HuH-7.5 (cell line): Measurements from ENCODE around the gene ENTPD6.

Source experiments
- DNase-seq: peaks from one replicate; pipeline ENCODE4 v3.0.0; 2011; ENCODE audit warnings: low spot score

Gene ENTPD6

DNA sequence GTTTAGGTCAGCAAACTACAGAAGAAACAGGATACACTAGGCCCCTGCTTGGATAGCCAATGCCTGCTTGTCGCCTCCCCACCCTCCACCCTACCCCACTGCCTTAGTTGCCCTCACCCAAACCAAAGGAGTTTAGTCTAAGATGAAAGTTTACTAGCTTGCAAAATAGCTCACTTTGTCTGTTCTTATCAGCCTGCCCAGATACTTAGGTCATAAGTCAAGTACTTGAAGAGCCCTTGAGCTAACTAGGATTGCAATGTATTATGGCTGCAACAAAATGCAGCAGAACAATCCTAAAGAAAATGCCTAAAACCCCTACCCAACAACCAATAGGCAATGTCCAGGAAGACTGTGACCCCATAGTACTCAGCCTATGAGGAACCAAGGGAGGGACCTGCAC lies 7.3 kb upstream of the ENTPD6 start:
- no peak for DNase-seq

DNA sequence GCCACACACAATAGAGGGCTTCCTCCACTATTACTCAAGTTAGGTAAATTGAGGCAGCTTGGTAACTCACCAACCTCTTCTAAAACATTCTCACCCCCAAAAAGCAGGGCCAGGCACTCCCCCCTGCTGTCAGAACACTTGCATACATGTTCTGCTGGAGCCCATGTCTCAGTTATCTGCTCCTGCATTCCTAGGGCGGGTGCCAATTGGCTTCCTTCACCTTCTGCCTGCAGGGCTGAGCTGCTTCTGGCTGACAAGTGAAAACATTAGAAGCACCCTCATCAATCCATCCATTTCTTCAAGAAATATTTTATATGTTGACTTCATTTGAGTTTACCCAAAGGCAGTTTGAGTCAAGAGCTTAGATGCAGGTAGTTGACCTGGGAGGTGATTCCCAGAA lies 4.5 kb upstream of the ENTPD6 start:
- DNase-seq = no peak

DNA sequence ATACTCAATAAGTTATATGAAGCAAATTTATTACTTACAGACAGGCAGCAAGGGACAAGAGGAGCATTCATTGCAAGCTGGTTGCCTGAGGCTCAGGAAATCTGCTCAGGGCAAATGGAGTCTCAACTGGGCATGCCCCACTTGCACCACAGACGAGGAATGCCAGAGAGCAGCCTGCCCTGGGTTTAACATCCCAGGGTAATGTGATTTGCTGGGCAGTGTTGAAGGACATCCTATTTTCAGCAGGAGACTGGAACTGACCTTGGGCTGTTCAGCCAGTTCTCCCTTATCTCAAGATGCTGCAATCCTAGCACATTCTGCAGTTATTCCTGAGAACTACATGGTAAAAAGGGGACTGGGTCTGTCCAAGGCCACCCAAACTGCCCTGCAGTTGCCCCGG lies 3.8 kb upstream of the ENTPD6 start:
- no peak for DNase-seq

DNA sequence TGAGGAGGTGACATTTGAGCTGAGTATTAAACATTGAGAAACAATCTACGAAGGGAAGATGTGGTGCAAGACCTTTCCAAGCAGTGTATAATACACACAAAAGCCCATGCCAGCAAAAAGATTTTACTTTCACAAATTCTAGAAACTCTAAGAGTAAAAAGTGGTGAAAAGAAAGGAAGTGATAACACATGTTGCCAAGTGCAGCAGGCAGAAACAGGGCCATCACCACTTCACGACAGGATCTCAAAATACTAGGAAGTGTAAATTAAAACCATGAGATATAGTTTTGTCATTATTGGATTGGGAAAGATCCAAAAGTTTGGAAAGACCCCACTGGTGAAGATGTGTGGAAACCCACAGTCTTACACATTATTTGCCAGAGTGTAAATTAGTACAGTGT lies 1.7 kb upstream of the ENTPD6 start:
- no peak for DNase-seq

DNA sequence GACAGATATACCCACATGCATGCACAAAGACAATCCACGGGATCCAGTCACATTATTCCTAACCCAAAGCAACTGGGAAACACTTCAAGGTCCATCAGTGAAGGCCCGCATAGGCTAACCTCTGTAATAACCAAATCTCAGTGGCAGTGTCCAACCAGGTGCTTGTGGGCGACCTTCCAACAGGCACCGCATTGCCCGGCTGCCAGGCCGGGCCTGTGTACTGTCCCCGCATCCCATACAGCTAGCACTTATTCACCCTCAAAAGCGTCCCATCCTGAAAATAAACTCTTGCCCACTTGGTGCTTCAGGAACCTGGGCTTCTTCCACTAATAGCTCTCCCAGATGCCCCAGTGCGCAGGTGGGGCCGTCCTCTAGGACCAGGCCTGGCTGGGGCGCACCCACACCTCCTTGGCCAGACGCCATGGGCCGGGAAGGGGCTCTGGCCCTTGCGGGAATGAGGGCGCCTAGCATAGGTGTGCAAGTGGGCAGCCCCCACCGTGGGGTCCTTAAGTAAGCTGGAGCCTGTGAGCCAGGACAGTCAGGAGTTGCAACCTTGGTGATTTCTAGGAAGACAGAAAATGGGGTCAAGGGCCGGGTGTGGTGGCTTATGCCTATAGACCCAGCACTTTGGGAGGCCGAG lies 1.1 kb upstream of the ENTPD6 start:
- no peak for DNase-seq

DNA sequence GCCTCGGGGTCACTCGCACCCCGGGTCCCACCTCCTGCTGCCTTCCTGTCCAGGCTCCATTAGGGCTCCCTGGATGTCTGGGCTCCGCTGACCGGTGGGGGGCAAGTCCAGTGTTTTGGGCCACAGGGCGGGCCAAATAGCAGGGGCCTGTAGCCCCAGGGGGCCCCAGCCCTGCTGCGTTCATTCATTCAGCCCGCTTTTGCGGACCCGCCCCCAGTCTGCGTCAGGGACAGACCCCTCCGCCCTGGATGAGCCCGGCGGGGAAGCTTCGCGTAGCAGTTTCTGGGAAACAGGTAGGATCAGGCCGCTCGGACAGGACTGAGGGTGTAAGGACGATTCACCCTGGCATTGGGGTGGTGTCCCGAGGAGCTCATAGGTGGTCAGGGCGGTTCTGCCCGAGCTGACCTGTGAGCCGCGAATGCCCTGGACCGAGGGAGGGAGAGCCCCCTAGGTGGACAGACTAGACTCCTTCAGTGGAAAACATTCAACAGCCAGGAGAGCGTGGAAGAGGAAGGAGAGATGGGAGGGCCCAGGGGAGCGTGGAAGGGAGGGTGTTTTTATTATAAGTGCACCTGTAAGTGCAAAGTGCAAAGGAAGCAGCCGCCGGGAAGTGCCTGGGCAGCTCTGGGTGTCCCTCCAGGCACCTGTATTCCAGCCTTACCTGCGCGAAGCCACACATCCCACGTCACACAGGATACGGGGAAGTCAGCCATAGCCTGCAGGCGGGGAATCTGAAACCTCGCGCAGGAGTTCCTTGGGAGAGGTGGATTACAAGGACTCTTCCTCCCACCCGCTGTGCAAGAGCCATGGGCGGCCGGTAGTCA lies 662 bp downstream of the ENTPD6 start:
- peak; percentile 54 for DNase-seq

DNA sequence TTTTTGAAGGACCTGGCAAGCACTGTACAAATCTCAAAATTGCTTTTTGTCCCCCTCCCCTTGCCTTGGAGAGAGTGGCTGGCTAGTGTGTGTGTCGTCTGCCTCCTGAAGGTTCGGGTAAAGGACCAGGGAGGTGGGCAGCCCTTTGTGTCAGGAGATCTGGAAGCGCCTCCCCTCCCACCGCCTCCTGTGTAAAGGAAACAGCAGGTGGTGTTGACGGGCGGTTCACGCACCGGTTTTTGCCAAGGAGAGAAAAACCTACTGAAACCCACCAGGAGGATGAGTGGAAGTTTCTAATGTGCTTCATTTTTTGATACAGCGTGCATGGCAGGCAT lies 1.2 kb downstream of the ENTPD6 start:
- DNase-seq = no peak

DNA sequence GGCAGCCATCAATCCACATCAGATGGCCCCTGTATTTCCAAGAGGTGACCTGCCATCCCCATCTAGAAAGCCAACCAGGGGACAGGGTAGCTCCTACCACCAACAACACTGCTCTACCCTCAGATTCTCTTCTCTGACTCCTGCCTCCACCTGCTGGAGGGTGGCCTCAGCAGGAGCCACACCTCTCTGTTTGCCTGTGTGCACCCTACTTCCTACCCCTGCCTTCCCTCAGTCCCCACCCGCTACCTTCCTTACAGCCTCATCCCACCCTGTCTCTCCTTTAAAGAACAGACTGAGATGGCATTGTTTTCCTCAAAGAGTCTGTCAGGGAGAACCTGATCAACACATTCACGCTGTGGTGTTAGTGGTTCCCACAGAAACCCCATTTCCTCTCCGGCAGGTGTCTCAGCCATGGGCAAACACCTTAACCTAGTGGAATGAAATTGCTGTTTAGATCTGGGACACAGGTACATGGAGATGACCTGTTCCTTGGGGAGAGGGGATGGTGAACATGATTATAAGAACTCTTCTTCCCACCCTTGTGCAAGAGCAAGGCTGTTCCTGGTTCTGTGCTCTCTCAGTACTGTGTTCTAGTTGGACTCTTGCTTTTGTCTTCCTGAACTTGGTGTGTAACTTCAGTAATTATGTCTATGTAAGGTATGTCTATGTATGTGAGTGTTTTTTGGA lies 1.8 kb downstream of the ENTPD6 start:
- DNase-seq = no peak

DNA sequence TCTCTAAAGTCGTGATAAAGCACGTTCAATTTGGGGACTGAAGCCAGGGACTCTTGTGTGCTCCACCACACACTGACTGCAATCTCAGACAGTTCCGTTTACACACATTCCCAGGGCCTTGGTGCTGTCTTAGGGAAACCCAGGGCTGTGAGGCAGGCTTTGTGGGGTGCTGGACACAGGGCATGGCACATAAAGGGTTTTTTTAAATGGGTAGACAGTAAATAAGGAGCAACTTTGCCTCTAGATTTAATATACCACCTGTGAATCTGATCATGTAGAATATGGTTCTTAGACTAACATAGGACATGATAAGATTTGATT lies 2.3 kb downstream of the ENTPD6 start:
- no peak for DNase-seq

DNA sequence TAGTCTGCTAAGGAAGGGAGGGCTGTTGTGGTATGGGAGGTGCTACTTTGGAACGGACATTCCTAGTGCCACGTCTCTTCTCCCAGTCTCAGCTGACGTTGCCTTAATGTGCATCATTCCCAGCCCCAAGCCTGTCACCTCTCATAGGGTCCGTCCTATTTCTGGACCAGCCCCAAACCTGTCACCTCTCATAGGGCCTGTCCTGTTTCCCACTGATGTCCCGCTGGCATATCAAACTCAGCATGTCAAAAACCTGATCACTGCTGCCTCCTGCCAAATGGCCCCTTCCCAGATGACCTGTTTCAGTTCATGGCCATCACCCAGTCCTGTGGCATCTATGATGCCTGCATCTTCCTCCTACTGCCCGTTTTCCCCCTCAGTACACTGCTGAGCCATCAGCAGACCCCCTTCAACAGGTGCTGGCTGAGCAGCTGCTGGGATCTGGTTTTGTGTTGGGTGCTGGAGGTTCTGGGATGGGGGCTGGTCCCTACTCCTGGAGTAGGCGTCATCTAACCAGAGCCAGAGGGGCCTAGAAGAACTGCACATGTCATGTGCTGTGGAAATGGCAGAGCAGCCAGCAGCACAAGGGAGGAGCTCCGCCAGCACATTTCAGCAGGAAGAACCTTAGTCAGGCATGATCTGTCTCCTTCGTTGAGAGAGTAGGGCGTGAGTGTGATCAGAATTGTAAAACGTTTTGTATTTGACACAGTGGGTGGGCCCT lies 3.3 kb downstream of the ENTPD6 start:
- no peak for DNase-seq

DNA sequence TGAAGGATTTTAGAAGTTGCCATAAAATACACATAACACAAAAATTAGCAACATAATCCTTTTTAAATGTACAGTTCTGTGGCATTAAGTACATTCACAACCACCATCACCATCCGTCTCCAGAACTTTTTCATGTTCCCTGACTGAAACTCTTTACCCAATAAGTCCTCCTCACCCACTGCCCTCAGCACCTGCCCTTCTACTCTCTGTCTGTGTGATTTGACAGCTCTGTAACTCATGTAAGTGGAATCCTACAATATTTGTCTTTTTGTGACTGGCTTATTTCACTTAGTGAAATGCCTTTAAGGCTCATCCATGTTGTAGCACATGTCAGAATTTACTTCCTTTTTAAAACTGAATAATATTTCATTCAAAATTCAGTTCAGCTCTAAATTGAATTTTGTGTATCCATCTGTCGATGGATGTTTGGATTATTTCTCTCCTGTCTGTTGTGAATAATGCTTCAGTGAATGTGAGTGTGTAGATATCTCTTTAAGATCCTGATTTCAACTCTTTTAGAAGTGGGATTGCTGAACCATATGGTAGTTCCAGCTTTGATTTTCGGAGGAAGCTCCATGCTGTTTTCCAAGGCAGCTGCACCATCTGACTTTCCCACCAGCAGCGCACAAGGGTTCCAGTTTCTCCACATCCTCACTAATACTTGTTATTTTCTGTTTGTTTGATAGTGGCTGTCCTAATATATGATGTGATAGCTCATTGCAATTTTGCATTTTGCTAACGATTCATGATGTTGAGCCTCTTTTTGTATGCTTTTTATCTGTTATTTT lies 4.2 kb downstream of the ENTPD6 start:
- no peak for DNase-seq

DNA sequence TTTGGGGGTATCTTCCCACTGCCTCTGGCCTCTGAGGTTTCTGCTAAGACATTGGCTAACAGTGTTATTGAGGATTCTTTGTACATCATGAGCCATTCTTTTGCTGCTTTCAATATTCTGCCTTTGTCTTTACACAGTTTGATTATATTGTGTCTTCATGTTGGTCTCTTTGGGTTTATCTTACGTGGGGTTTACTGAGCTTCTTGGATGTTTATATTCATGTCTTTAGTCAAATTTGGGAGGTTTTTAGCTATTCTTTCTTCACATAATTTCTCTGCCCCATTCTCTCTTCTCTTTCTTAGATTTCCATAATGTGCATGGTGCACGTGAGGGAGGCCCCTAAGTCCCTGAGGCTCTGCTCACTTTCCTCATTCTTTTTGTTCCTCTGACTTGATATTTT lies 7.6 kb downstream of the ENTPD6 start:
- no peak for DNase-seq

DNA sequence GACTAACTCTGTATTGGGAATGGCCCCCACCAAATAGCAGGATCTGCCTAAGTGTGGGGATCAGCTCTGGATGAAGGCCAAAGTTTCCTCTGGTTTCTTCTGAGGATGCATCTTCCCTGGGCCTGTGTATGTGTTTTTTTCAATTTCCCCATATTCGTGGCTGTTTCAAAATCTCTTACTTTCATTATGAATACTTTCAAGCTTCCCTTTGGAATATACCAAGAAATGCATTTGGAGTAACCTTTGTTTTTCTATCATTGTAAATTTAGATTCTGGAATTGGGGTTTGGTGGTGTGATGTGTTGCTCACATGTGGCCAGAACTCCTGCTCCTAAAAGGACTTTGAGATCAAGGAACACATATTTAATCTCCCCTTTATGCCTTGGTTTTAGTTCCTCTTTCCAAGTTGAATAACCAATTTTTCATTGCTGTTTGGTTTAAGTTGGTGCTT lies 8.4 kb downstream of the ENTPD6 start:
- no peak for DNase-seq

DNA sequence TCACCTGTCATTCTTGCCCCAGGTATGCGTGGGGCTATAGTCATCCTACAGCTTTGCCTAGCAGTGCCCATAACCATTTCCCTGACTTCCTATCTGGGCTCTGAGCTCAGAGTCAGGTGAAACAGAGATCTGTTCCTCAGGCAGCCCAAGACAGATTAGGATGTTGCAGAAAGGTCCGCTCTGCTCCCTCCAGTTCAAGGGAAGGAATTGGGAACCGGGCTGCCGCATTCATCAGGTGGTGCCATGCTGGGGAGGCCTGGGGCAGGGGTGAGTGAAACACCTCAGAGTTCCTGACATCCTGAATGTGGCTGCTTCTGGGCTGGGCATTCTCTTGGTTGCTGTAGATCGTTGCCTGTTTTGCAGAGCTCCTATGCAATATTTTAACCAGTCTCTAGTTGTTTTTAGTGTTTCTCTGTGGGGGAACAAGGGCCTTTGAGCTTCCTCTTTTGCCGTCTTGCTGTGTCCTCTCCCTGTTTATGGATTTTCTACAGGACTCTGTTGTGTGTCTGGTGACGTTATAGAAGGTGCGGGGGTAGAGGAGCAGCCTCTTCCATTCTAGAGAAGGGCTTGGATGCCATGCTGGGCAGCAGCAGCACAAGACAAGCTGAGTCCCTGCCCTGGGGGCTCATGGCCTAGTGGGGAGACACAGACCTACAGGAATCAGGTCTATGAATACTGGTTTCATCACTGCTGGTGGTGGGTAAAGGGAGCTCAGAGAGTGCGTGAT lies 9.2 kb downstream of the ENTPD6 start:
- peak; percentile 5 for DNase-seq

DNA sequence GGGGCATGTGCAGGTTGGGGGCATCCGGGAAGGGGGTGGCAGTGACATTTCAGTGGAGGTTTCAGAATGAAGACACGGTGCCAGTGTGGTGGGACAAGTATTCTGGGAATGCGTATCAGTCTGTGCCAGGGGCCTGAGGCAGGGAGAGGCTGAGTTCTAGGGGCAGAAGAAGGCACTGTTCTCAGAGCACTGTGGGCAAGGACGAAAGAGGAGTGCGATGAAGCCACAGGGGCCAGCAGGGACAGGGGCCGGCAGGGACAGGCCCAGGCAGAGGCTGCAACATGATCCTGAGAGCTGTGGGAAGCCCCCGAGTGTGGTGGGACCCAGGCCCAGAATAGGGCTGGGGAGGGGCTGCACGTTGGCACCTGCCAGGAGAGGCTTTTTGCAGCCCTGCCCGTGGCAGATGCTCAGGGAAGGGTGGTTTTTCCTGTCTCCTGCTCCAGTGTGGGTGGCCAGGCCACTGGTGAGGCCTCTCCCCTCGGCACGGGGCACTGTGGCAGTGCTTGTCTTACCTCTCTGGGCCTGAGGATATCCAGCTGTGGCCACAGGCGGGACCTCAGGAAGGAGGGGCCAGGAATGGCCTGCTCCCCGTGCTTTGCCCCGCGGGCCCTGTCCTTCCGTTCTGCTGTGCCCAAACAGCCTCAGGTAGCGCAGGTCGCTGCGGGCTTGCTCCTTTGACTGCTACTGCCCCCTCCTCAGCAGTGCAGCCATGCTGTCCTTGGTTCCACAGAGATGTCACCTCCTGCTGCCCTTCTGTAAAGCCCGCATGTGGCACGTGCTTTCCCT lies 10.0 kb downstream of the ENTPD6 start:
- no peak for DNase-seq

DNA sequence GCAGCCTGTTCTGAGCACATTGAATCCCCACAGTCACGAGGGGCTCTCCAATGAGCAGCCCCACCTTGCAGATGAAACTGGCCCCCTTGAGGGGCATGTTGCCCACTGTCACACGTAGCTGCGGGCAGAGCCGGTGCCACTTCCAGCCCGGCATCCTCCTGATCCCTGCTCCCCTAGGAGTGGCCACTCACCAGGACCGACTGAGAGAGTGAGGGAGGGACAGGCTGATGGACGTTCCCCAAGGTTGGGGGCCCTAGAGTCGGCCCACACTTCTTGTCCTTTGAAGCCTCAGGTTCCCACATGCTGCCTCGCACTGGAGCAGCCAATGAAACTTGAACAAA lies 10.5 kb downstream of the ENTPD6 start:
- no peak for DNase-seq

DNA sequence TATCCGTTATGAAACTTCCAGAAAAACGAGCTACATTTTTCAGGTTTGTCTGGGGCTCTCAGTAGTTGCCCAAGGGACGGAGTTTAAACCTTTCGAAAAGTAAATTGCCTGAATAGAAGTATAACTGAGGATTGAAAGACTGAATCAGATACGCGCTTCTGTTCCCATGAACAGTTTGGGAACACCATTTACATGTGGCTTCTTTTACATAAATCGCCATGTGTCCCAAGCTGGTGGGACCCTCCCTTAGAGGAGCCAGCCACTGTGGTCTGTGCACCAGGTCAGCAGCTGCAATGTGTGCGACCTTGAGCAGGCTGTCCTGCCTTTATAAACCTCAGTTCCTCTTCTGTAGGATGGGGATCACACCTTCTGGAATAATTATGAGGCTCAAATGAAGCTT lies 11.0 kb downstream of the ENTPD6 start:
- no peak for DNase-seq

DNA sequence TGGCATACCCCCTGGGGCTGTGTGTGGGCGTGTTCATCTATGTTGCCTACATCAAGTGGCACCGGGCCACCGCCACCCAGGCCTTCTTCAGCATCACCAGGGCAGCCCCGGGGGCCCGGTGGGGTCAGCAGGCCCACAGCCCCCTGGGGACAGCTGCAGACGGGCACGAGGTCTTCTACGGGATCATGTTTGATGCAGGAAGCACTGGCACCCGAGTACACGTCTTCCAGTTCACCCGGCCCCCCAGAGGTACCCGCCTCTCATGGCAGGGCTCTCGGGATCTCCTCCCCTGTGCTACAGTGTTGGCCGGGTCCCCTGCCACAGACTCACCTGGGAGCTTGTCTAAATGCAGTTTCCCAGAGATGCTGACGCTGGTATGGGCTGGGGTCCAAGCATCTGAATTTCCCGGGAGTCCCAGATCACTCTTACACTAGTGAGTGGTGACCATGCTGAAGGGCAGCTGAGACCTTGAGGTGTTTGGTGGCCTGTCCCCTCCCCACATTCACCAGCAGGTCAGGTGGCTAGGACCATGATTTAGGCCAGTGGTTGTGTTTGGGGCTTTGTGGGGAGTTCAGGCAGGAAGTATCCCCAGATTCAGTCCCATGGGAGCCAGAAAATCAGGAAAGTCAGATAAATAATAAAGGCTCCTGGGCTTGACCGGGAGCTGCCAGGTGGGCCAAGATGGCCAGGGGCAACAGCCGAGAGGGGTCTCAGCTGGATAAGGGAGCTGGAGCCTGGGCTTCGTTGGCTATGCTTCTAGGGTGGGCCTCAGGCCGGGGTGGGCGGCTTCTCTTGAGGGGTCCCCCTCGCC lies 11.8 kb downstream of the ENTPD6 start:
- DNase-seq = no peak

DNA sequence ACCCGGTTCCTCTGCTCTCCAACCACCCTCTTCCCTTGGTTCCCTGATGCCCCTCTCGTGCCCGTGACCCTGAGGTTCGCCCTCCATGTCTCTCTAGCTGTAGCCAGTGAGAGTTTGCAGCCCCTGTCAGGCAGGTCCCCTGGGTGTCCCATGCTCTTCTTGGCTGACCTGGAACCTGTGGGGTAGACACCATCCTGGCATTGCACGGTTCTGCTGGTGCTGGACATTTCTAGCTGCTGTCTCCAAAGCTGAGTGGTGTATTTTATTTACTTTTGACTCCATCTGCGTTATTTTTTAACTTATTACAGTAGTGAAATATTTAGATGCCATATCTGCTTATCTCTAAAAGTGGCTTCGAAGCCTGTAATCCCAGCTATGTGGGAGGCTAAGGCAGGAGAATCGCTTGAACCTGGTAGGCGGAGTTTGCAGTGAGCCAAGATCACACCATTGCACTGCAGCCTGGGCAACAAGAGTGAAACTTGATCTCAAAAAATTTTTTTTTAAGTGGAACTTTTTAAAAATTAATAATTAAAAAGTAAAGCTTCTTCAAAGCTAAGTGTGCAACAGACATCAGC lies 12.5 kb downstream of the ENTPD6 start:
- DNase-seq = no peak
